Measurements from ENCODE around the gene ARHGAP40. TPM values are rescaled to one million over a fixed set of nuclear protein-coding genes. Genes with fewer than 3 reads are reported as not detected.

The ARHGAP40 gene
- total and polyA plus RNA-seq, 12 donors = not detected

DNA sequence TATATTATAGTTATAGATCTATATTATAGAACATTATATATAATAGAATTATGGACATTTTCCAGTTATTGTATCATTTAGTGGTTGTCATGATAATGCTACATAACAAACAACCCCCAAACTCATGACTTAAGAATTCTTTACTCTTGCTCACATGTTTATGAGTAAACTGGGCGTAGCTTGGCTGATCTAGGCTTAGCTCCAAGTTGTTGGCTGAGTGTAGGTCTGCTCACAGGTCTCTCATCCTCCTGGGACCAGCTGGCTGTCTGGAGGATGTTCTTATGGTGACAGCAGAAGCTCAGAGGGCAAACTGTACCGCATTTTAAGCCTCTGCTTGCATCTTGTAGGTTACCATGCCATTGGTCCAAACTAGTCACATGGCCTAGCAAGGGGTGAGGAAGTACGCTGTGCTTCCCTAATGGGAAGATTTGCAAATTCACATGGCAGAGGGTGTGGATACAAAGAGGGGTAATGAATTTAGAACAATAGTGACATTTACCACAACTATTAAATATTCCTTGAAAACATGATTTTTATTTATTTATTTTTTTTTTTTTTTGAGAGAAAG lies 34.2 kb downstream of the ARHGAP40 start:
- TF ChIP-seq, protein P1, sequence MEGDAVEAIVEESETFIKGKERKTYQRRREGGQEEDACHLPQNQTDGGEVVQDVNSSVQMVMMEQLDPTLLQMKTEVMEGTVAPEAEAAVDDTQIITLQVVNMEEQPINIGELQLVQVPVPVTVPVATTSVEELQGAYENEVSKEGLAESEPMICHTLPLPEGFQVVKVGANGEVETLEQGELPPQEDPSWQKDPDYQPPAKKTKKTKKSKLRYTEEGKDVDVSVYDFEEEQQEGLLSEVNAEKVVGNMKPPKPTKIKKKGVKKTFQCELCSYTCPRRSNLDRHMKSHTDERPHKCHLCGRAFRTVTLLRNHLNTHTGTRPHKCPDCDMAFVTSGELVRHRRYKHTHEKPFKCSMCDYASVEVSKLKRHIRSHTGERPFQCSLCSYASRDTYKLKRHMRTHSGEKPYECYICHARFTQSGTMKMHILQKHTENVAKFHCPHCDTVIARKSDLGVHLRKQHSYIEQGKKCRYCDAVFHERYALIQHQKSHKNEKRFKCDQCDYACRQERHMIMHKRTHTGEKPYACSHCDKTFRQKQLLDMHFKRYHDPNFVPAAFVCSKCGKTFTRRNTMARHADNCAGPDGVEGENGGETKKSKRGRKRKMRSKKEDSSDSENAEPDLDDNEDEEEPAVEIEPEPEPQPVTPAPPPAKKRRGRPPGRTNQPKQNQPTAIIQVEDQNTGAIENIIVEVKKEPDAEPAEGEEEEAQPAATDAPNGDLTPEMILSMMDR (IDR thresholded peaks at IDR 0.05) = no peak
- peaks cover 0 to 2% (median 0%) of the 10 kb centered on the region in 11 donors for H3K9me3 ChIP-seq
- no peak overlapping the region for H3K27ac ChIP-seq
- DNase-seq = no peak
- intact Hi-C loops (cut with DNase I) = no loop called here
- peaks cover 0 to 34% (median 12%) of the 10 kb centered on the region in 7 donors for H3K27me3 ChIP-seq
- no peaks in the 10 kb centered on the region for H3K36me3 ChIP-seq
- H3K4me3 ChIP-seq = no peak overlapping the region
- ATAC-seq = no peak
- 55 to 60% methylated on average over 3 of the region's 3 CpGs for WGBS, 2 donors
- H3K4me1 ChIP-seq = peaks cover 0 to 6% (median 0%) of the 10 kb centered on the region in 9 donors

DNA sequence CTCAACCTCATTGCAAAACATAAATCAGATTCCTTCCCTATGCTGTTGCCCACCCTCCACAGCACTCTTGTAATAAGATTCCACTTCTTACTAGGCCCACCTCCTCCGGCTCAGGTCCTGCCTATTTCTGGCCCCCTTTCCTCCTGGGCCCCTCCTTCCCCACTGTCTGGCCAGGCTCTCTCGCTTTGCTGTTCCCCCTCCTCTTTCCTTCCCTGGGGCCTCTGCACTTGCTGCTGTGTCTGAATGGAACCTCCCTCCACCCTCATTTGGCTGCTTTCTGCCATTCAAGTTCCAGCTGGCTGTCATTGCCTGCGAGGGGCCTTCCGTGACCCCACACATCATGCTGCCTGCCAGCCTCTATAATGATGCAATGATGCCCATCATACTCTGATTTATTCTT lies 38.9 kb downstream of the ARHGAP40 start:
- intact Hi-C loops (cut with DNase I) = loop anchor here in 6 of 10 donors (10.0 kb wide), 2 partner anchors 254 to 404 kb away; no protein-coding TSS in a partner anchor
- Histone ChIP-seq H3K9me3 (peaks cover 0 to 2% (median 0%) of the 10 kb centered on the region in 11 donors), H3K4me1 (no peaks in the 10 kb centered on the region), H3K36me3 (no peaks in the 10 kb centered on the region), H3K27ac (no peak overlapping the region), H3K4me3 (no peak overlapping the region), H3K27me3 (peaks cover 0 to 52% (median 34%) of the 10 kb centered on the region in 7 donors)
- 33 to 47% methylated on average over 4 of the region's 4 CpGs for WGBS, 2 donors
- ATAC-seq = no peak
- no peak for DNase-seq
- TF ChIP-seq, protein P1 (IDR thresholded peaks at IDR 0.05) = no peak

DNA sequence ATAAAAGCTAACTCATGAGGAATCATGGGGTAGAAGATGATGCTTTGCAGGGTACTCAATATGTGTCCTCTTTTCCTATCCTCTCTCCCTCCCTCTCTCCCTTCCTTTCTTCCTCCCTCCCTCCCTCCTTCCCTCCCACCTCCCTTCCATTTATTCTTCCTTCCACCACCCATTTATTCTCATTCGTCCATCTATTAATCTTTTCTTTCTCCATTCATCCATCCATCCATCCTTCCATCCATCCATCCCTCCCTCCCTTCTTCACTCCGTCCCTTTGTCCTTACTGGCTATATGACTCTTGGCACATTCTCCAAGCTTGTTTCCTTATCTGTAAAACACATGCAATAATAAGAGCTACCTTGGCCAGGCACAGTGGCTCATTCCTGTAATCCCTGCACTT lies 40.9 kb downstream of the ARHGAP40 start:
- intact Hi-C loops (cut with DNase I) = loop anchor here in 6 of 10 donors (10.0 kb wide), 2 partner anchors 252 to 402 kb away; no protein-coding TSS in a partner anchor
- Histone ChIP-seq H3K27ac (no peak overlapping the region), H3K4me3 (no peak overlapping the region), H3K4me1 (peaks cover 0 to 10% (median 4%) of the 10 kb centered on the region in 9 donors), H3K9me3 (no peaks in the 10 kb centered on the region), H3K27me3 (peaks cover 0 to 65% (median 52%) of the 10 kb centered on the region in 7 donors), H3K36me3 (no peaks in the 10 kb centered on the region)
- no peak for ATAC-seq
- TF ChIP-seq, protein P1 (IDR thresholded peaks at IDR 0.05) = no peak
- no peak for DNase-seq
- 78 to 80% methylated on average over 2 of the region's 2 CpGs for WGBS, 2 donors

DNA sequence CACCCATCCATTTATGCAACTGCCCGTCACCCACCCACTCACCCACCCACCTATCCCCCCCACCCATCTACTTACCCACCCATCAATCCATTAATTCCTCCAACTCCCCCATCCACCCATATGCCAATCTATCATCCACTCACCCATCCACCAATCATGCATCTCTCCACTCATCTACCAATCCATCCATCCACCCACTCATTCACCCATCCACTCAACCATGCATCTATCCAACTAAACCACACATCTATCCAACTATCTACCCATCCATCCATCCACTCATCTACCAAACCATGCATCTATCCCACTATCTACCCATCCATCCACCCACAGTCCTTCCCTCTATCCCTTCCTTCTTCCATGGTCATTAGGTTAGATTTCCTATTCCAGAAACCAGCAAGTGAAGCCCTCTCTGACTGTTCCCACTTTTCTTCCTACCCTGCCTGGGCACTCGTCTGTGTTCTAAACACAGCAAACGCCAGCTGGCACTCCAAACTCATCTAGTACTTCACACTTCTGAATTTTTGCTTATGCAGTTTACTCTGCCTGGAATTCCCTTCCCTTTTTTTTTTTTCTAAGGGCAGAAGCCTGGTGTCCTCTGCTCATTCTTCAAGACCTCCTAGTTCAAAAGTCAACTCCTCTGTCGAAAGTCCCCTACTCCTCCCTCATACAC lies 43.1 kb downstream of the ARHGAP40 start:
- no peaks in the 10 kb centered on the region for H3K9me3 ChIP-seq
- H3K4me3 ChIP-seq = no peak overlapping the region
- intact Hi-C loops (cut with DNase I) = loop anchor here (2.0 to 10.0 kb wide), 8 partner anchors 88 to 403 kb away; no protein-coding TSS in a partner anchor
- H3K27ac ChIP-seq = no peak overlapping the region
- H3K27me3 ChIP-seq = peaks cover 0 to 81% (median 56%) of the 10 kb centered on the region in 7 donors
- 54 to 57% methylated on average over 4 of the region's 4 CpGs for WGBS, 2 donors
- no peaks in the 10 kb centered on the region for H3K36me3 ChIP-seq
- TF ChIP-seq, protein P1 (IDR thresholded peaks at IDR 0.05) = no peak
- no peak for ATAC-seq
- peaks cover 0 to 10% (median 4%) of the 10 kb centered on the region in 9 donors for H3K4me1 ChIP-seq
- DNase-seq = no peak
